ENCODE measurements around the gene EFCAB13.

- TF ChIP-seq GATA3 (IDR thresholded peaks at IDR 0.05; ENCODE audit: low read depth, low read length): no peak
- no peak for TF ChIP-seq GATA2 (IDR thresholded peaks at IDR 0.05; ENCODE audit: low read depth, low read length)
Observed at GRCh38 chr17:47318197-47318918, 5.4 kb upstream of the EFCAB13 start.
